BJ (cell line): ENCODE measurements around the gene FBXO31. TPM values are rescaled to one million over a fixed set of nuclear protein-coding genes. Genes with fewer than 3 reads are reported as not detected.
A peak's percentile ranks its signal among the peaks of the same experiment; 100 is the strongest.

ENCODE experiments used
- CTCF ChIA-PET: fragments of 350-600 bp; formaldehyde crosslinking; extraction: SDS; loops from one replicate; lab custom pipeline; 2021; ENCODE audit warnings: antibody characterized with exemption, inconsistent platforms; lab: Yijun Ruan, JAX
- POLR2A ChIA-PET: fragments of 300-600 bp; sonication (Branson Sonifier 250); formaldehyde crosslinking; extraction: SDS; loops from one replicate; lab custom pipeline; 2021; ENCODE audit warnings: antibody characterized with exemption; lab: Charles Lee
- DNase-seq: peaks from one replicate; pipeline ENCODE4 v3.0.0-alpha.2; 2011; ENCODE audit warnings: low read depth
- H3K27me3 ChIP-seq: 2 replicates; pipeline ENCODE4 v1.6.0; 2011; ENCODE audit warnings: low read length; ENCODE audit not compliant: control insufficient read depth, insufficient read depth
- H3K36me3 ChIP-seq: 2 replicates; pipeline ENCODE4 v1.5.1; 2011; ENCODE audit warnings: low read length; ENCODE audit not compliant: control insufficient read depth, insufficient read depth
- H3K4me3 ChIP-seq: 2 replicates; pipeline ENCODE4 v1.5.1; 2011; ENCODE audit warnings: low read depth, mild to moderate bottlenecking, control low read depth, low read length
- polyA plus RNA-seq: library from polyadenylated mRNA; depleted of rRNA; stranded (reverse); fragments of >200 nt; gene quantifications from 2 replicates; pipeline ENCODE4 v1.2.3, GENCODE V29; 2011
- TF ChIP-seq, protein P1 (sequence below): IDR thresholded peaks from 2 replicates; pipeline ENCODE4 v1.5.1; 2011; ENCODE audit warnings: low read depth, mild to moderate bottlenecking, control low read depth, inconsistent platforms, low read length, moderate library complexity; ENCODE audit not compliant: insufficient read depth

The FBXO31 gene
- polyA plus RNA-seq, 1 experiment = 24.8 TPM

DNA sequence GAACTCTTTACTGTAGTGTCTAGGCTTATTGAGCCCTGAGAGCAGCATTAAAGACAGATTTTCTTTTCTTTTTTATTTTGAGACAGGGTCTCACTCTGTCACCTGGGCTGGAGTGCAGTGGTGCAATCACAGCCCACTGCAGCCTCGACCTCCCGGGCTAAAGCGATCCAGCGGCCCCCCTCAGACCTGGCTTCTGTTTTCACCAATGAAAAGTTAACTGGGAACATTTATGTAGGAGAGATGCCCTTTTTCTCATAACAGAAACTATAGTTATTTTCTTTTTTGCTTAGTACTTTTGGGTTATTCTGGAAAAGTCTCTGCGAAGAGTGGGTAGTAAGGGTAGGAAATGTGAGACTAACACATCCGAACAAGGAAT lies 10.1 kb upstream of the FBXO31 start:
- POLR2A ChIA-PET = interaction anchor here (1.0 kb wide), 1 partner anchor 243 kb away, joined by 3 read pairs; no protein-coding TSS in a partner anchor
- TF ChIP-seq, protein P1, sequence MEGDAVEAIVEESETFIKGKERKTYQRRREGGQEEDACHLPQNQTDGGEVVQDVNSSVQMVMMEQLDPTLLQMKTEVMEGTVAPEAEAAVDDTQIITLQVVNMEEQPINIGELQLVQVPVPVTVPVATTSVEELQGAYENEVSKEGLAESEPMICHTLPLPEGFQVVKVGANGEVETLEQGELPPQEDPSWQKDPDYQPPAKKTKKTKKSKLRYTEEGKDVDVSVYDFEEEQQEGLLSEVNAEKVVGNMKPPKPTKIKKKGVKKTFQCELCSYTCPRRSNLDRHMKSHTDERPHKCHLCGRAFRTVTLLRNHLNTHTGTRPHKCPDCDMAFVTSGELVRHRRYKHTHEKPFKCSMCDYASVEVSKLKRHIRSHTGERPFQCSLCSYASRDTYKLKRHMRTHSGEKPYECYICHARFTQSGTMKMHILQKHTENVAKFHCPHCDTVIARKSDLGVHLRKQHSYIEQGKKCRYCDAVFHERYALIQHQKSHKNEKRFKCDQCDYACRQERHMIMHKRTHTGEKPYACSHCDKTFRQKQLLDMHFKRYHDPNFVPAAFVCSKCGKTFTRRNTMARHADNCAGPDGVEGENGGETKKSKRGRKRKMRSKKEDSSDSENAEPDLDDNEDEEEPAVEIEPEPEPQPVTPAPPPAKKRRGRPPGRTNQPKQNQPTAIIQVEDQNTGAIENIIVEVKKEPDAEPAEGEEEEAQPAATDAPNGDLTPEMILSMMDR = no peak
- H3K36me3 ChIP-seq = peaks cover under 1% of the 10 kb centered on the region; the same call in 1 of the 2 replicates
- CTCF ChIA-PET = interaction anchor here (0.5 to 3.8 kb wide), 10 partner anchors 10 to 332 kb away, joined by 3 to 27 read pairs (median 4); partner anchors contain the start of genes C16orf95 and FBXO31
- H3K27me3 ChIP-seq = no peaks in the 10 kb centered on the region
- DNase-seq = no peak
- H3K4me3 ChIP-seq = peak overlapping the region; percentile 46

DNA sequence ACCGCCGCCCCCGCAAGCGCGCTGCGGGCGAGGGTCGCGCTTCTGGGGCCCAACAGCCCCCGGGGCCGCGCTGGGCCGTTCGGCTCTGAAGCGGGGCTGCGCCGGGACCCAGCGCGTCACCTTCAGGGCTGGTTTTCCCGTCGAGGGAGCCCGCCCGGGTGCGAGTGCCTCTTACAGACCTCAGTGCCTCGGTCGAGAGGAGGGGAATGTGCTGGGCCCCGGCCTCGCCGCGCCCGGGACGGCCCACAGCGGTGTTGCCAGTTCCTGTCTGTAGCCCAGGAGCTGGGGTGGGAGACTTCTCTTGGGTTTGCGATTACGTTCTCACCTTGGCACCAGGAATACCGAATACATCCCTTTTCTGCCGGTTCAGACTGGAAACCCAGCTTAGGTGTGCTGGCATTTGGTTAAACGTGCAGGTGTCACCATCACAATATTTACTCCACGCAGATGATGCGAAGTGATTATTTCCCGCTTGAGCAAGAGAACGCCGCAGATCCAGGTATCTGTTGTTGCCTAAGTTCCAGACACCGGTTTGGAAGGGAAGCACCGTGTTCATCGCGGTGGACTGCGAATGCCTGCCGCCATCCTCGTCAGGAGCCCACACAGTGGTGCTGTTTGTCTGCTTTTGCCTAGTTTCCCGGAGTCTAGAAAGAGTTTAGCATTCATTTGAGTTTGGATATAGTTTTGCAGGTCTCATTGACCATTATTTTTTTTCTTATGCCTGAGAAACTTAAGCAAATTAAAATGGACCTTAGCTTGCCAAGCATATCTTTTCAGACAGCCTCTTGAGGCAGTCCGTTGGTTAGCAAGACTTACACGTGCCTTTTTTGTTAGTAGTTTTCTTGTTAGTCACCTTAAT lies 9.5 kb upstream of the FBXO31 start:
- TF ChIP-seq, protein P1 = peak; percentile 27; the same call in 1 of the 2 replicates
- ChIA-PET CTCF (interaction anchor here (0.7 to 3.8 kb wide), 6 partner anchors 66 to 250 kb away, joined by 3 to 27 read pairs (median 4); partner anchors contain the start of gene C16orf95), POLR2A (interaction anchor here (1.0 kb wide), 1 partner anchor 243 kb away, joined by 3 read pairs; no protein-coding TSS in a partner anchor)
- H3K36me3 ChIP-seq = no peaks in the 10 kb centered on the region; the same call in 1 of the 2 replicates
- H3K27me3 ChIP-seq = no peaks in the 10 kb centered on the region
- no peak for DNase-seq
- peak overlapping the region; percentile 46 for H3K4me3 ChIP-seq

DNA sequence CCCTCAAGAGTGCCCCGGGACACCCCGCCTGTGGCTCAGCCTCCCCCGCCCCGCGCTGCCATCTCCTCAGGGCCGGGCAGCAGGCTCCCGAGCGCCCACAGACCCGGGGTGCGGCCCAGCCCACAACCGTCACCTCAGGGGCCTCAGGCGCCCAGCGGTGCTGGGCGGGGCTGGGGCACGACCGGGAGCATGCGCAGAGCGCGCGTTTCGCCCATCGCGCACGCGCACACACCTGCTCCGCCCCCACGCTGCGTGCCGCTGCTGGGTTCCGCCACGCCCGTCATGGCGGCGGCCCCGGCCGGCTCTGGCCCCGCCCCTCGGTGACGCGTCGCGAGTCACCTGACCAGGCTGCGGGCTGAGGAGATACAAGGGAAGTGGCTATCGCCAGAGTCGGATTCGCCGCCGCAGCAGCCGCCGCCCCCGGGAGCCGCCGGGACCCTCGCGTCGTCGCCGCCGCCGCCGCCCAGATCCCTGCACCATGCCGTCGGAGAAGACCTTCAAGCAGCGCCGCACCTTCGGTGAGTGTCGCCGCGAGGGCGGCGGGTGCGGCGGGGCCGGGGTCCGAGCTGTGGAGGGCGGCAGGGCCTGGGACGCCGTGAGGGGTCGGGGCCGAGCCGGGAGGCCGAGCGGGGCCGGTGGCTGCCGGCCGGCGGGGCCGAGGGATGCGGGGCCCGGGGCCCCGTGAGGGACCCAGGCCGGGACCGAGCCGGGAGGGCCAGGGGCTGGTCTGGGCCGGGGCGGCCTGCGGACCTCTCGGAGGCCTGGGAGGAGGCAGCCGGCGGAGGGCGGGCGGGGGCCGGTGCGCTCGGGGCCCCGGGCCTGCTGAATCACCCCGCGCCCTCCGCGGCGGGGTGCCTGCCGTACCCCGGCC lies 8.6 kb upstream of the FBXO31 start, which contains the start of gene MAP1LC3B:
MAP1LC3B (plus strand) TSS at position 387 of the 871 bp plus-strand sequence; CDS start at position 479, 92 bp downstream.
- TF ChIP-seq, protein P1 = no peak
- ChIA-PET CTCF (interaction anchor here (0.7 to 3.8 kb wide), 4 partner anchors 68 to 244 kb away, joined by 3 to 27 read pairs (median 4); partner anchors contain the start of gene C16orf95), POLR2A (no interaction called here)
- DNase-seq = peak; percentile 76
- peak within 1 kb of the TSS; percentile 46 for H3K4me3 ChIP-seq
- H3K27me3 ChIP-seq = no peaks in the 10 kb centered on the region
- no peaks in the 10 kb centered on the region; the same call in 1 of the 2 replicates for H3K36me3 ChIP-seq

DNA sequence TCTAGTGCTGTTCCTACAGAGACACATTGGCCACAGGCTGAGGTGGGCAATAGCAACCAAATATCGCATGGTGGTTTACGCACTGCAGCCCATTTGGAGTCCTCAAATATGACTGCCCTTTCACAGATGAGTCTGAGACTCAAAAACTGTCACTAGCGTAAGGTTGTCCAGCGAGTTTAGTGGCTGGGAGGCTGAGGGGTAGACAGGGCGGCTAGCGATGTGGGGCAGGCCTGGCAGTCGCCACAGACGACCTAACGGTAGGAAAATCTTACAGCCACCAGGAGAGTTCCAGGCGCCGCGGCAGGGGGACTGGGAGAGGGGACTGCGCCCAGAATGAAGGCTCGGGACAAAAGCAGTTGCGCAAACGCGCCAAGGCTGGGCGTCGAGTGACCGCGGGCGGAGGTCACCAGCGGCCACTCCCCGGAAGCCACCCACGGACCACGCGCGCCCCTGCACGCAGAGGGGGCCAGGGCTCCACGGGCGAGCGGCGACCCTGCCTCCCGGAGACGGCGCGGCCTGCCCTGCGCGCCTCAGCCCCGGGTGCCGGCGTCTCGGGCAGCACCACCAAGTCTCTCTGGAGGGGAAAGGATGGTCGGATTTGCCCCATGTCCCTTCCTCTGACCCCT lies 7.9 kb upstream of the FBXO31 start:
- Histone ChIP-seq H3K36me3 (no peaks in the 10 kb centered on the region; the same call in 1 of the 2 replicates), H3K4me3 (peak overlapping the region; percentile 42), H3K27me3 (no peaks in the 10 kb centered on the region)
- DNase-seq = no peak
- POLR2A ChIA-PET = no interaction called here
- CTCF ChIA-PET = interaction anchor here (1.4 kb wide), 1 partner anchor 827 kb away, joined by 3 read pairs; no protein-coding TSS in a partner anchor
- TF ChIP-seq, protein P1 = no peak
